Measurements from ENCODE around the gene PAIP2.

GRCh38 chr5:139335811-139336210 lies 5.8 kb upstream of the PAIP2 start:
- TF ChIP-seq CTCF (IDR thresholded peaks at IDR 0.05; ENCODE audit: insufficient read depth, low read length) (no peak), GABPA (IDR thresholded peaks at IDR 0.05; ENCODE audit: low read depth) (no peak), POLR2AphosphoS5 (IDR thresholded peaks at IDR 0.05; ENCODE audit: low read depth) (0 out of 2 replicates have a peak, but pooled peaks have one; percentile 18)
